GOT3 (cell line): Measurements from ENCODE around the gene BTBD7.
A peak's percentile ranks its signal among the peaks of the same experiment; 100 is the strongest.
"Not testable (repeated sequence)": the region's sequence is repeated elsewhere in the genome, so short reads cannot be mapped to it uniquely, and the experiment has no call there.

Experiments used
- DNase-seq: peaks from one replicate; lab custom pipeline; 2025; ENCODE audit warnings: mixed read lengths; lab: John Stamatoyannopoulos, UW

BTBD7 gene

GRCh38 chr14:93246534-93246933 is 86.3 kb downstream of the BTBD7 start:
- no peak for DNase-seq

GRCh38 chr14:93245764-93246420 is 86.9 kb downstream of the BTBD7 start:
- no peak for DNase-seq

- DNase-seq = no peak
Observed at GRCh38 chr14:93240678-93241000, 92.2 kb downstream of the BTBD7 start.

GRCh38 chr14:93239869-93240677 is 92.8 kb downstream of the BTBD7 start:
- DNase-seq = no peak

- DNase-seq = no peak
Observed at GRCh38 chr14:93234798-93235197, 98.0 kb downstream of the BTBD7 start.

- not testable (repeated sequence) for DNase-seq
Observed at GRCh38 chr14:93233078-93233477, 99.8 kb downstream of the BTBD7 start.

- DNase-seq = no peak
Observed at GRCh38 chr14:93232159-93232558, 100.7 kb downstream of the BTBD7 start.

- DNase-seq = no peak
Observed at GRCh38 chr14:93231129-93231979, 101.5 kb downstream of the BTBD7 start.

- no peak for DNase-seq
Observed at GRCh38 chr14:93230539-93230938, 102.3 kb downstream of the BTBD7 start.

GRCh38 chr14:93228550-93228949 is 104.3 kb downstream of the BTBD7 start:
- DNase-seq = no peak

GRCh38 chr14:93223565-93223964 is 109.3 kb downstream of the BTBD7 start:
- no peak for DNase-seq

GRCh38 chr14:93220509-93220908 is 112.3 kb downstream of the BTBD7 start:
- no peak for DNase-seq

- no peak for DNase-seq
Observed at GRCh38 chr14:93219103-93219726, 113.6 kb downstream of the BTBD7 start.

GRCh38 chr14:93214598-93214997 is 118.2 kb downstream of the BTBD7 start:
- DNase-seq = no peak

GRCh38 chr14:93212432-93212831 is 120.4 kb downstream of the BTBD7 start:
- DNase-seq = no peak

- DNase-seq = no peak
Observed at GRCh38 chr14:93207468-93208308, 125.1 kb downstream of the BTBD7 start.

- peak; percentile 68 for DNase-seq
Observed at GRCh38 chr14:93206793-93207467, 125.9 kb downstream of the BTBD7 start, which contains the start of the genes GON7 and UBR7. Gene GON7 (minus strand): TSS chr14:93207065. CDS start chr14:93207037, 28 bp downstream. Gene UBR7 (plus strand): TSS chr14:93207256. CDS start chr14:93207292, 36 bp downstream.

GRCh38 chr14:93201155-93201704 is 131.6 kb downstream of the BTBD7 start:
- no peak for DNase-seq

GRCh38 chr14:93200553-93200952 is 132.3 kb downstream of the BTBD7 start:
- no peak for DNase-seq

GRCh38 chr14:93199031-93199430 is 133.8 kb downstream of the BTBD7 start:
- no peak for DNase-seq
